Psoas muscle (tissue), 8 donors: ENCODE results near the gene MICU2. TPM values are rescaled to one million over a fixed set of nuclear protein-coding genes. Genes with fewer than 3 reads are reported as not detected.
A peak's percentile ranks its signal among the peaks of the same experiment; 100 is the strongest.
"Not testable (repeated sequence)": the region's sequence is repeated elsewhere in the genome, so short reads cannot be mapped to it uniquely, and the experiment has no call there.

ENCODE experiments used
- ATAC-seq, 4 donors: fragments of 200-7000 bp; cut with Tn5 transposase; one replicate each; pipeline ENCODE4 v1.9.1; 2020; ENCODE audit warnings: moderate library complexity in 3 of 4, mild to moderate bottlenecking in 2 of 4
- DNase-seq, 2 donors: peaks; one replicate each; pipeline ENCODE4 v3.0.0-alpha.2; 2020
- H3K27ac ChIP-seq: fragments of 200-600 bp; one replicate; pipeline ENCODE4 v1.8.0; 2022
- H3K27me3 ChIP-seq, 3 donors: fragments of 200-600 bp in 1 of 3; one replicate each; pipeline versions ENCODE4 v1.6.1 to v1.8.0; 2013 to 2022; ENCODE audit warnings: low read length in 2 of 3, mild to moderate bottlenecking in 2 of 3, moderate library complexity in 1 of 3; ENCODE audit not compliant: insufficient read depth in 3 of 3
- H3K36me3 ChIP-seq, 2 donors: fragments of 200-600 bp in 1 of 2; one replicate each; pipeline versions ENCODE4 v1.6.1 to v1.8.0; 2013 to 2022; ENCODE audit warnings: low read depth in 1 of 2, mild to moderate bottlenecking in 1 of 2, moderate library complexity in 1 of 2; ENCODE audit not compliant: insufficient read depth in 1 of 2
- H3K4me1 ChIP-seq: fragments of 200-600 bp; one replicate; pipeline ENCODE4 v1.8.0; 2022
- H3K4me3 ChIP-seq: fragments of 200-600 bp; one replicate; pipeline ENCODE4 v1.8.0; 2022; ENCODE audit warnings: mild to moderate bottlenecking
- H3K9me3 ChIP-seq: fragments of 200-600 bp; one replicate; pipeline ENCODE4 v1.8.0; 2022
- WGBS, 3 donors: extraction: QIAGEN DNeasy Blood & Tissue Kit; methylation state at CpG; one replicate each; pipeline versions ENCODE4 v1.1.6 to v1.1.7; 2013; 5-methylcytosine and 5-hydroxymethylcytosine counted together
- intact Hi-C, 2 donors: fragments of 100-400 bp; cut with DNase I; formaldehyde crosslinking; loops; one replicate each; pipeline versions ENCODE4 v1.11.0 to v1.14.2; 2022
- polyA plus RNA-seq, 3 donors: library from polyadenylated mRNA; stranded (reverse); fragments of 200-250 nt; gene quantifications; one replicate each; pipeline ENCODE4 v1.2.3, GENCODE V29; 2013
- total RNA-seq, 4 donors: library from RNA; stranded (reverse); fragmentation: NEBNext Ultra II Directional in 2 of 4; extraction: Animal tissue kit (Norgen Biotek cat#: 25700) in 2 of 4; gene quantifications; one replicate each; pipeline versions ENCODE4 v1.2.1 to v1.2.4, GENCODE V29; 2021 to 2023
- TF ChIP-seq, protein P1 (sequence below): fragments of 200-600 bp; IDR thresholded peaks from one replicate; pipeline ENCODE4 v1.8.0; 2022; ENCODE audit warnings: antibody characterized with exemption
- donor health status: healthy with polysubstance abuse.
- donor health status: DM: no; HTN: no; CAD: no; lungs with moderate emphysema.
- donor health status: Bipolar disorder and iron deficiency.
- donor health status: healthy.
- donor health status: DM: yes; HTN: yes; CAD: no.
- donor health status: DM: no; HTN: no; CAD: no.
- donor health status: DM: no; HTN: no; CAD: no.
- donor health status: DM: yes; HTN: yes; CAD: no.

Gene MICU2
- total and polyA plus RNA-seq, 7 donors, result 43.6 to 51.2 (median 44.9) TPM

DNA sequence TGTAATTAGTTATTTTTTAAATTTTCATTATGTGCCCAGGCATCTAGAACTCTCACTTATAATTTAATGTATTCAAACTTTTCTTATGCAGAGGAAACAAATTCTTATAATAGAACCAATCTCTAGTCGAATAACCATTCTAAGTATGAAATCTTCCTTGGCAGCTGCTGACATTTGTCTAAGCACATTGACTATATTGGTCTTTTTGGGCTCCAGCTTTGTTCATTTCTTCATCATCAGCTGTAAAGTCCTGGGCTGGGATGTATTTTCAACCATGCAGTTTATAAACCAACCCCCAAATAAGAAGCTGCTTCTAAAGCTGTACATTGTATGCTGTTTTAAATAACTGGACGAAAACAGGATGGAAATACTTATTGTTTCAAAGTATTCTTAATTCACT, 2.3 kb upstream of the MICU2 start:
- peaks cover 0 to 2% of the 10 kb centered on the region in 2 donors for H3K36me3 ChIP-seq
- TF ChIP-seq, protein P1, sequence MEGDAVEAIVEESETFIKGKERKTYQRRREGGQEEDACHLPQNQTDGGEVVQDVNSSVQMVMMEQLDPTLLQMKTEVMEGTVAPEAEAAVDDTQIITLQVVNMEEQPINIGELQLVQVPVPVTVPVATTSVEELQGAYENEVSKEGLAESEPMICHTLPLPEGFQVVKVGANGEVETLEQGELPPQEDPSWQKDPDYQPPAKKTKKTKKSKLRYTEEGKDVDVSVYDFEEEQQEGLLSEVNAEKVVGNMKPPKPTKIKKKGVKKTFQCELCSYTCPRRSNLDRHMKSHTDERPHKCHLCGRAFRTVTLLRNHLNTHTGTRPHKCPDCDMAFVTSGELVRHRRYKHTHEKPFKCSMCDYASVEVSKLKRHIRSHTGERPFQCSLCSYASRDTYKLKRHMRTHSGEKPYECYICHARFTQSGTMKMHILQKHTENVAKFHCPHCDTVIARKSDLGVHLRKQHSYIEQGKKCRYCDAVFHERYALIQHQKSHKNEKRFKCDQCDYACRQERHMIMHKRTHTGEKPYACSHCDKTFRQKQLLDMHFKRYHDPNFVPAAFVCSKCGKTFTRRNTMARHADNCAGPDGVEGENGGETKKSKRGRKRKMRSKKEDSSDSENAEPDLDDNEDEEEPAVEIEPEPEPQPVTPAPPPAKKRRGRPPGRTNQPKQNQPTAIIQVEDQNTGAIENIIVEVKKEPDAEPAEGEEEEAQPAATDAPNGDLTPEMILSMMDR, result no peak
- ATAC-seq (no peak), DNase-seq (no peak)
- WGBS, 3 donors, result 45 to 46% (median 46%) methylated on average over 2 of the region's 2 CpGs
- H3K9me3 ChIP-seq, result no peaks in the 10 kb centered on the region
- H3K4me1 ChIP-seq, result peaks cover 9% of the 10 kb centered on the region
- H3K4me3 ChIP-seq, result no peak overlapping the region
- H3K27me3 ChIP-seq, result peaks cover 0 to 11% (median 0%) of the 10 kb centered on the region in 3 donors
- H3K27ac ChIP-seq, result no peak overlapping the region
- intact Hi-C loops, result no loop called here

DNA sequence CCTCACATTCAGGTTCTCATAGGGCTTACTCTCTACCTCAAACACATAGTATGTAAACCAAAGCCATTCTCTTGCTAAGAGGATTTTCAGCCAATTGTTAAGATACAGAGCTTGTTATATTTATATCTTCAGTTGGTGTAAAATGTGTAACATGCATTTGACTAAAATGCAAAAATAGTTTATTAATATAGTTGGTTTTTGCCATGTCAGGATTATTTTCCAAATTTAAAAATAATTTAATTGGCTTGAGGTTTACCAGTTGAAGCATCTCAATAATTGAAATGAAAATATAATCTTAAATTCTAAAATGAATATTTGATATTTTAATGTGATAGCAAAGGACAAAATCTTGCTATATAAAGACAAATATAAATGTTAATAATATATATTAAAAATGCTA, 7.2 kb downstream of the MICU2 start:
- ATAC-seq, result no peak
- peaks cover 7% of the 10 kb centered on the region for H3K4me1 ChIP-seq
- TF ChIP-seq, protein P1, result no peak
- no peak overlapping the region for H3K27ac ChIP-seq
- no peak overlapping the region for H3K4me3 ChIP-seq
- H3K36me3 ChIP-seq, result peaks cover 0 to 6% of the 10 kb centered on the region in 2 donors
- no peak for DNase-seq
- no peaks in the 10 kb centered on the region for H3K9me3 ChIP-seq
- no peaks in the 10 kb centered on the region for H3K27me3 ChIP-seq
- intact Hi-C loops, result no loop called here

DNA sequence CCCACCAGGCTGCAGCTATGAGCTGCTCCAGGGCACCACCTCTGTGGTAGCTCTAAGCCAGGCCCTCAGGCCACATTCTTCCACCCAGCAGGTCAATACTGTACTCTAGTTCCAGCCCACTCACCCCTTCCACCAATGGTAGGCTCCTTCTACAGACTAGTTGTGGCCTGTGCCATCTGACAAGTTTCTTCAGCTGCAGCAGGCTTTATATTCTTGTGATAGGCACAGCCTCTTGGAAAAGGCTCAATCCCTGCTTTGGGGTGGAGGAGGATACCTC, 8.5 kb downstream of the MICU2 start:
- intact Hi-C loops, result no loop called here
- H3K36me3 ChIP-seq, result no peaks in the 10 kb centered on the region
- ATAC-seq (peak in 1 of 4 donors; percentile 26), DNase-seq (no peak)
- H3K9me3 ChIP-seq, result no peaks in the 10 kb centered on the region
- no peak overlapping the region for H3K27ac ChIP-seq
- TF ChIP-seq, protein P1, result no peak
- no peaks in the 10 kb centered on the region for H3K27me3 ChIP-seq
- peaks cover 8% of the 10 kb centered on the region for H3K4me1 ChIP-seq
- no peak overlapping the region for H3K4me3 ChIP-seq

DNA sequence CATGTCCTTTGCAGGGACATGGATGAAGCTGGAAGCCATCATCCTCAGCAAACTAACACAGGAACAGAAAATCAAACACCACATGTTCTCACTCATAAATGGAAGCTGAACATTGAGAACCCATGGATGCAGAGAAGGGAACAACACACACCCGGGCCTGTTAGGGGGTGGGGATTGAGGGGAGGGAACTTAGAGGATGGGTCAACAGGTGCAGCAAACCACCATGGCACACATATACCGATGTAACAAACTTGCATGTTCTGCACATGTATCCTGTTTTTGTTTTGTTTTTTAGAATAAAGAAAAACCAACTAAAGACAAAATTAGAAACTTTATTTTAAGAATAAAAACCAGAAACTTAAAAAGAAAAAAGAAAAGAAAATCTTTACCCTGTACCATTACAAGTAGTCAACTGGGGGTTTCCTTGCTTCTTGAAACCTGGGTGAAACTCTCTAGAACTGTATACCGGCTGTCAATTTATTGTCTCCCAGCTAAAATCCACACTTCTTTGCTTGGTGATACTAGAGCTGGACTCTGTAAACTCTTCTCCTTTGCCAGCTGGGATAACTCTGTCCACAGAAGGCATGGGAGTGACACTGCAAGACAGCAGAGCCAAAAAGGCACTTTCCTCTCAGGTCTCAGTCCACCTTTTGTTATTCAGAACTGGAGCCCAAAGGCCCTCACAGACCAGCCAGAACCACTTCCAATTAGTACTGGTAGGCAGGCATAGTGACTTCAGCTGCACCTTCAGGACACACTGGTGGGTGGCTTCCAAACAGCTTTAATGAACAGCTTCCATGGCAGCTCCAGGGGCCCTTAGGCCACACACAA, 9.0 kb downstream of the MICU2 start:
- no peak for DNase-seq
- 66 to 88% (median 80%) methylated on average over 3 of the region's 3 CpGs for WGBS, 3 donors
- Histone ChIP-seq H3K9me3 (no peaks in the 10 kb centered on the region), H3K27me3 (no peaks in the 10 kb centered on the region), H3K36me3 (no peaks in the 10 kb centered on the region), H3K4me1 (peaks cover 14% of the 10 kb centered on the region), H3K27ac (no peak overlapping the region), H3K4me3 (no peak overlapping the region)
- intact Hi-C loops, result no loop called here
- TF ChIP-seq, protein P1, result no peak
- ATAC-seq, result peak in 1 of 4 donors; percentile 55

DNA sequence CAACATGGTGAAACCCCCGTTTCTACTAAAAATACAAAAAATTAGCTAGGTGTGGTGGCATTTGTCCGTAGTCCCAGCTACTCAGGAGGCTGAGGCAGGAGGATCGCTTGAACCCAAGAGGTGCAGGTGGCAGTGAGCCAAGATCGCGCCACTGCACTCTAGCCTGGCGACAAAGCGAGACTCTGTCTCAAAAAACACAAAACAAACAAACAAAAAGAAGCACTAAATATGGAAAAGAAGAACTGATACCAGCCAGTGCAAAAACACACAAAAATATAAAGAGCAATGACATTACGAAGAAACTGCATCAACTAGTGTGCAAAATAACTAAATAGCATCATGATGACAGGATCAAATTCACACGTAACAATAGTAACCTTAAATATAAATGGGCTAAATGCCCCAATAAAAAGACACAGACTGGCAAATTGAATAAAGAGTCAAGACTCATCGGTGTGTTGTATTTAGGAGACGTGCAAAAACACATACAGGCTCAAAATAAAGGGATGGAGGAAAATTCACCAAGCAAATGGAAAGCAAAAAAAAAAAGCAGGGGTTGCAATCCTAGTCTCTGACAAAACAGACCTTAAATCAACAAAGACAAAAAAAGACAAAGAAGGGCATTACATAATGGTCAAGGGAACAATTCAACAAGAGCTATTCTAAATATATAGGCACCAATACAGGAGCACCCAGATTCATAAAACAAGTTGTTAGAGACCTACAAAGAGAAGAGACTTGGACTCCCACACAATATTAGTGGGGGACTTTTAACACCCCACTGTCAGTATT, 13.1 kb downstream of the MICU2 start:
- H3K27ac ChIP-seq, DNase-seq, H3K9me3 ChIP-seq, ATAC-seq, intact Hi-C loops, H3K27me3 ChIP-seq, H3K36me3 ChIP-seq, H3K4me3 ChIP-seq: not testable (repeated sequence)
- 93 to 96% (median 95%) methylated on average over 11 of the region's 11 CpGs for WGBS, 3 donors
- H3K4me1 ChIP-seq, result peaks cover 16% of the 10 kb centered on the region
